HepG2 (cell line): ENCODE results near the gene HOMEZ. TPM values are rescaled to one million over a fixed set of nuclear protein-coding genes. Genes with fewer than 3 reads are reported as not detected.
A peak's percentile ranks its signal among the peaks of the same experiment; 100 is the strongest.

Experiments used
- ATAC-seq: fragments of 200-7000 bp; cut with Tn5 transposase; 3 replicates; pipeline ENCODE4 v1.9.1; 2020; ENCODE audit warnings: mild to moderate bottlenecking, moderate library complexity
- BruUV-seq: library from RNA; stranded (reverse); fragments of 400-500 nt; replicated peaks from 2 replicates; lab custom pipeline; 2021; lab: Mats Ljungman, UMichigan
- CTCF ChIA-PET: fragments of 300-600 bp; formaldehyde crosslinking; extraction: SDS; loops from one replicate; lab custom pipeline; 2021; ENCODE audit warnings: low total read pairs, inconsistent platforms, low intra/inter-chr PET ratio; lab: Yijun Ruan, JAX
- POLR2A ChIA-PET: fragments of 350-600 bp; sonication (Branson Sonifier 250); formaldehyde crosslinking; loops from one replicate; lab custom pipeline; 2020; ENCODE audit warnings: antibody characterized with exemption, inconsistent platforms; lab: Yijun Ruan, JAX
- DNase-seq: peaks from one replicate; pipeline ENCODE4 v3.0.0-alpha.2; 2015; ENCODE audit warnings: low spot score
- FAIRE-seq: peaks from 3 replicates; lab custom pipeline; 2011; peaks lifted over from hg19 to GRCh38; lab: Jason Lieb, UNC
- H2AFZ ChIP-seq: one replicate; pipeline ENCODE4 v1.6.1; 2011; ENCODE audit warnings: low read length, inconsistent platforms
- H3K27ac ChIP-seq: fragments of 300-600 bp; 3 replicates; pipeline ENCODE4 v1.8.0; 2011; ENCODE audit warnings: mixed run types, mild to moderate bottlenecking, mixed read lengths, low read length, inconsistent platforms; ENCODE audit not compliant: insufficient read depth; ENCODE audit errors: extremely low read length
- H3K27me3 ChIP-seq, 2 experiments: fragments of 200-600 bp in 1 of 2; 2 replicates in 1 of 2; 3 replicates in 1 of 2; pipeline versions ENCODE4 v1.6.0 to v1.8.0; 2011; ENCODE audit warnings: low read length in 2 of 2, mild to moderate bottlenecking in 2 of 2, moderate library complexity in 2 of 2, inconsistent platforms in 1 of 2; ENCODE audit not compliant: insufficient read depth in 2 of 2, control insufficient read depth in 1 of 2
- H3K36me3 ChIP-seq, 2 experiments: fragments of 200-600 bp in 1 of 2; replicated peaks in 1 of 2; 2 replicates in 1 of 2; 3 replicates in 1 of 2; pipeline versions ENCODE4 v1.5.1 to v1.8.0; 2011; ENCODE audit warnings: low read length in 2 of 2, inconsistent platforms in 1 of 2; ENCODE audit not compliant: insufficient read depth in 2 of 2, control insufficient read depth in 1 of 2
- H3K4me1 ChIP-seq: 2 replicates; pipeline ENCODE4 v1.5.1; 2012; ENCODE audit warnings: low read length, inconsistent platforms; ENCODE audit not compliant: insufficient read depth
- H3K4me2 ChIP-seq: 2 replicates; pipeline ENCODE4 v1.6.0; 2011; ENCODE audit warnings: low read depth, low read length, inconsistent platforms
- H3K4me3 ChIP-seq, 3 experiments: fragments of 200-600 bp in 1 of 3; sonication (generic), shearing (Covaris generic) in 1 of 3; replicated peaks in 1 of 3; 2 replicates each; pipeline ENCODE4 v1.5.1; 2011 to 2016; ENCODE audit warnings: low read length in 3 of 3, inconsistent platforms in 2 of 3, low read depth in 2 of 3, mild to moderate bottlenecking in 2 of 3, control low read depth in 1 of 3, mixed read lengths in 1 of 3; ENCODE audit not compliant: insufficient read depth in 1 of 3
- H3K79me2 ChIP-seq: one replicate; pipeline ENCODE4 v1.6.1; 2011; ENCODE audit warnings: low read length, inconsistent platforms; ENCODE audit not compliant: insufficient read depth
- H3K9ac ChIP-seq: 2 replicates; pipeline ENCODE4 v1.6.0; 2011; ENCODE audit warnings: mild to moderate bottlenecking, low read depth, low read length, inconsistent platforms; ENCODE audit not compliant: insufficient read depth
- H3K9me3 ChIP-seq: 2 replicates; pipeline ENCODE4 v1.5.1; 2012; ENCODE audit warnings: mild to moderate bottlenecking, low read length
- H4K20me1 ChIP-seq: 2 replicates; pipeline ENCODE4 v1.6.0; 2011; ENCODE audit warnings: inconsistent platforms, mild to moderate bottlenecking, low read length, moderate library complexity; ENCODE audit not compliant: insufficient read depth
- GABPA ChIP-seq, 2 experiments: IDR thresholded peaks; 2 replicates each; pipeline ENCODE4 v1.6.1; 2011 to 2016; ENCODE audit warnings: low read depth in 2 of 2, low read length in 1 of 2, missing biosample characterization in 1 of 2, missing genetic modification characterization in 1 of 2
- MXD4 ChIP-seq: IDR thresholded peaks from 2 replicates; pipeline ENCODE4 v1.6.1; 2016; ENCODE audit warnings: mild to moderate bottlenecking, missing biosample characterization, missing genetic modification reagents
- SAP130 ChIP-seq: IDR thresholded peaks from 2 replicates; pipeline ENCODE4 v1.6.1; 2016; ENCODE audit warnings: low read depth
- ZBTB21 ChIP-seq: sonication (generic); formaldehyde crosslinking; IDR thresholded peaks from 2 replicates; pipeline ENCODE4 v1.4.0; 2020; ENCODE audit warnings: missing genetic modification reagents
- ZC3H4 ChIP-seq: sonication (generic); formaldehyde crosslinking; IDR thresholded peaks from 2 replicates; pipeline ENCODE4 v1.4.0; 2020; ENCODE audit warnings: missing genetic modification reagents, borderline replicate concordance
- ZFP36L1 ChIP-seq: sonication (generic); formaldehyde crosslinking; IDR thresholded peaks from 2 replicates; pipeline ENCODE4 v1.8.0; 2022; ENCODE audit warnings: mild to moderate bottlenecking, missing genetic modification reagents, moderate library complexity
- ZNF33B ChIP-seq: sonication (generic); formaldehyde crosslinking; IDR thresholded peaks from 2 replicates; pipeline ENCODE4 v1.5.1; 2020; ENCODE audit warnings: mild to moderate bottlenecking, missing genetic modification reagents
- ZNF569 ChIP-seq: sonication (generic); formaldehyde crosslinking; IDR thresholded peaks from 2 replicates; pipeline ENCODE4 v1.5.0; 2020; ENCODE audit warnings: mild to moderate bottlenecking, missing genetic modification reagents, moderate library complexity, borderline replicate concordance
- ZNF572 ChIP-seq: sonication (generic); formaldehyde crosslinking; IDR thresholded peaks from 2 replicates; pipeline ENCODE4 v1.5.1; 2020; ENCODE audit warnings: mild to moderate bottlenecking, missing genetic modification reagents
- ZNF644 ChIP-seq: IDR thresholded peaks from 2 replicates; pipeline ENCODE4 v1.6.1; 2016; ENCODE audit warnings: low read depth
- ZNF781 ChIP-seq: sonication (generic); formaldehyde crosslinking; IDR thresholded peaks from 2 replicates; pipeline ENCODE4 v1.5.1; 2020; ENCODE audit warnings: borderline replicate concordance, mild to moderate bottlenecking, missing genetic modification reagents; ENCODE audit errors: not compliant biosample characterization
- ZSCAN29 ChIP-seq: sonication (generic); formaldehyde crosslinking; conservative IDR thresholded peaks from 2 replicates; pipeline ENCODE4 v1.4.0; 2020; ENCODE audit warnings: mild to moderate bottlenecking, missing genetic modification reagents
- WGBS: methylation state at CpG from one replicate; pipeline ENCODE4 v1.1.6; 2017; ENCODE audit warnings: low lambda C conversion rate; 5-methylcytosine and 5-hydroxymethylcytosine counted together
- in situ Hi-C: cut with HindIII; loops from 2 replicates; pipeline ENCODE4 v1.10.0; 2017; ENCODE audit warnings: low pct_unique_long_range_greater_than_20kb; ENCODE audit not compliant: extremely low pct_ligation_motif_present
- intact Hi-C: fragments of 100-400 bp; cut with micrococcal nuclease; formaldehyde crosslinking; loops from one replicate; pipeline ENCODE4 v1.10.0; 2022; ENCODE audit not compliant: unreplicated experiment
- polyA plus RNA-seq, 8 experiments: library from polyadenylated mRNA; depleted of rRNA in 3 of 8; stranded (reverse) in 7 of 8; unstranded in 1 of 8; fragments of >200 nt; fragmentation: Illumina TruSeq in 4 of 8; extraction: Trizol in 4 of 8; gene quantifications; 2 replicates each; pipeline versions ENCODE4 v1.2.1 to v1.2.3, GENCODE V29; 2011 to 2016; ENCODE audit warnings: low read depth in 4 of 8, missing spikeins in 1 of 8, mixed read lengths in 1 of 8; ENCODE audit not compliant: insufficient read depth in 1 of 8
- total RNA-seq, 5 experiments: library from RNA; depleted of rRNA; stranded (reverse); fragments of >200 nt; fragmentation: Illumina TruSeq; extraction: Trizol; gene quantifications; 2 replicates each; pipeline ENCODE4 v1.2.3, GENCODE V29; 2016; ENCODE audit warnings: low read depth in 1 of 5
- TF ChIP-seq, protein P1 (sequence below): sonication (generic); formaldehyde crosslinking; IDR thresholded peaks from 2 replicates; pipeline ENCODE4 v1.4.0; 2020; ENCODE audit warnings: missing genetic modification reagents, mild to moderate bottlenecking, borderline replicate concordance
- TF ChIP-seq, protein P2 (sequence below): sonication (generic); formaldehyde crosslinking; IDR thresholded peaks from 2 replicates; pipeline ENCODE4 v1.9.0; 2021; ENCODE audit warnings: missing genetic modification reagents, mild to moderate bottlenecking, borderline replicate concordance
- TF ChIP-seq, protein P3 (sequence below): sonication (generic); formaldehyde crosslinking; IDR thresholded peaks from 2 replicates; pipeline ENCODE4 v1.4.0; 2020; ENCODE audit warnings: mild to moderate bottlenecking, missing genetic modification reagents

Gene HOMEZ
- total and polyA plus RNA-seq, 2 of the 13 experiments (the other 11 are each of a cell fraction or from before 2014, with no cell fraction given) = 14.5 to 31.8 TPM

DNA sequence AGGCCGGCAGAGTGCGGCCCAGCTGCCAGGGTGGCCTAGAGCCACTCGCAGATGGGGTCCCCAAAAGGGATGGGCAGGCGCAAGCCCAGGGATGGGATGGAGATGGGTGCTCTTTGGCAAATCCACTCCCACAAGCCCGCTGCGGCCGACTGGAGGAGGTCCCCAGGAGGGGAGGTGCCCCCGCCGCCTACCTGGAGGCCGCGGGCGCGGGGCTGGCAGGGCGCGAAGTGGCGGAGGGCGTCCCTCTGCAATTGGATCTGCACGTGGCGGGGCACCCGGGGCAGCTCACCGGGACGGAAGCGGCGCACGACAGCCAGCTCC is 16.0 kb upstream of the HOMEZ start:
- H3K4me1 ChIP-seq = peaks cover 57% of the 10 kb centered on the region
- in situ Hi-C loops = loop anchor here (25.0 kb wide), 1 partner anchor 835 kb away; the partner anchor contains the start of genes EMC9, FITM1, PSME1 and PSME2
- 2% methylated on average over 20 of the region's 25 CpGs for WGBS
- no peaks in the 10 kb centered on the region; a peak in 1 of 5 replicates for H3K27me3 ChIP-seq
- TSS peak; percentile 32 for BruUV-seq
- no peak overlapping the region for H2AFZ ChIP-seq
- intact Hi-C loops = loop anchor here (1.0 to 10.0 kb wide), 5 partner anchors 16 to 993 kb away; partner anchors contain the start of genes AJUBA, DCAF11, DHRS1 and HOMEZ
- ChIA-PET CTCF (interaction anchor here (1.4 to 2.3 kb wide), 2 partner anchors 20 to 37 kb away, joined by 7 to 12 read pairs; partner anchors contain the start of gene PABPN1), POLR2A (interaction anchor here (0.5 to 18.7 kb wide), 35 partner anchors 9 to 1791 kb away, joined by 3 to 1053 read pairs (median 5); partner anchors contain the start of genes ACIN1, AJUBA, AP1G2 and C14orf119)
- no peaks in the 10 kb centered on the region for H3K9me3 ChIP-seq
- H3K4me2 ChIP-seq = peak overlapping the region; percentile 96
- DNase-seq = no peak
- peak; percentile 34 for ATAC-seq
- peaks cover 6% of the 10 kb centered on the region for H3K79me2 ChIP-seq
- peak overlapping the region; percentile 61 to 88 (median 67) for H3K4me3 ChIP-seq
- no peaks in the 10 kb centered on the region for H4K20me1 ChIP-seq
- peak overlapping the region; percentile 91 for H3K27ac ChIP-seq
- peak overlapping the region; percentile 82 for H3K9ac ChIP-seq
- peaks cover 3% of the 10 kb centered on the region in 2 experiments; a peak in 1 of 5 replicates for H3K36me3 ChIP-seq
- no peak for FAIRE-seq
- TF ChIP-seq ZNF644 (CRISPR knock-in tag) (peak; percentile 46; the same call in 1 of the 2 replicates), ZNF33B (peak; percentile 100), ZNF572 (CRISPR knock-in tag) (no peak), ZC3H4 (CRISPR knock-in tag) (peak; percentile 36; the same call in 1 of the 2 replicates), ZNF781 (CRISPR knock-in tag) (peak; percentile 98), GABPA (IDR thresholded peaks at IDR 0.05; ENCODE audit: low read depth, low read length) (no peak), GABPA (CRISPR knock-in tag; IDR thresholded peaks at IDR 0.05; ENCODE audit: low read depth) (no peak), ZNF569 (no peak), SAP130 (CRISPR knock-in tag) (peak; percentile 65), ZFP36L1 (CRISPR knock-in tag) (no peak; the same call in 1 of the 2 replicates), MXD4 (CRISPR knock-in tag) (peak; percentile 96), ZBTB21 (peak; percentile 54; the same call in 1 of the 2 replicates), ZSCAN29 (CRISPR knock-in tag) (no peak)
- TF ChIP-seq, protein P1, sequence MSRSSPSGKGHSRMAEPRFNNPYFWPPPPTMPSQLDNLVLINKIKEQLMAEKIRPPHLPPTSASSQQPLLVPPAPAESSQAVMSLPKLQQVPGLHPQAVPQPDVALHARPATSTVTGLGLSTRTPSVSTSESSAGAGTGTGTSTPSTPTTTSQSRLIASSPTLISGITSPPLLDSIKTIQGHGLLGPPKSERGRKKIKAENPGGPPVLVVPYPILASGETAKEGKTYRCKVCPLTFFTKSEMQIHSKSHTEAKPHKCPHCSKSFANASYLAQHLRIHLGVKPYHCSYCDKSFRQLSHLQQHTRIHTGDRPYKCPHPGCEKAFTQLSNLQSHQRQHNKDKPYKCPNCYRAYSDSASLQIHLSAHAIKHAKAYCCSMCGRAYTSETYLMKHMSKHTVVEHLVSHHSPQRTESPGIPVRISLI = peak; percentile 63; the same call in 1 of the 2 replicates
- TF ChIP-seq, protein P2, sequence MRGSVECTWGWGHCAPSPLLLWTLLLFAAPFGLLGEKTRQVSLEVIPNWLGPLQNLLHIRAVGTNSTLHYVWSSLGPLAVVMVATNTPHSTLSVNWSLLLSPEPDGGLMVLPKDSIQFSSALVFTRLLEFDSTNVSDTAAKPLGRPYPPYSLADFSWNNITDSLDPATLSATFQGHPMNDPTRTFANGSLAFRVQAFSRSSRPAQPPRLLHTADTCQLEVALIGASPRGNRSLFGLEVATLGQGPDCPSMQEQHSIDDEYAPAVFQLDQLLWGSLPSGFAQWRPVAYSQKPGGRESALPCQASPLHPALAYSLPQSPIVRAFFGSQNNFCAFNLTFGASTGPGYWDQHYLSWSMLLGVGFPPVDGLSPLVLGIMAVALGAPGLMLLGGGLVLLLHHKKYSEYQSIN (CRISPR knock-in tag) = no peak
- TF ChIP-seq, protein P3, sequence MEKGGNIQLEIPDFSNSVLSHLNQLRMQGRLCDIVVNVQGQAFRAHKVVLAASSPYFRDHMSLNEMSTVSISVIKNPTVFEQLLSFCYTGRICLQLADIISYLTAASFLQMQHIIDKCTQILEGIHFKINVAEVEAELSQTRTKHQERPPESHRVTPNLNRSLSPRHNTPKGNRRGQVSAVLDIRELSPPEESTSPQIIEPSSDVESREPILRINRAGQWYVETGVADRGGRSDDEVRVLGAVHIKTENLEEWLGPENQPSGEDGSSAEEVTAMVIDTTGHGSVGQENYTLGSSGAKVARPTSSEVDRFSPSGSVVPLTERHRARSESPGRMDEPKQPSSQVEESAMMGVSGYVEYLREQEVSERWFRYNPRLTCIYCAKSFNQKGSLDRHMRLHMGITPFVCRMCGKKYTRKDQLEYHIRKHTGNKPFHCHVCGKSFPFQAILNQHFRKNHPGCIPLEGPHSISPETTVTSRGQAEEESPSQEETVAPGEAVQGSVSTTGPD (CRISPR knock-in tag) = peak; percentile 70; the same call in 1 of the 2 replicates
